ENCODE data around the gene CHD9NB.

The CHD9NB gene

GRCh38 chr16:53052519-53053501 is at the start of gene CHD9NB:
Gene CHD9NB (minus strand): TSS chr16:53052897. CDS start chr16:53044158, 8,739 bp downstream.
- no peak for TF ChIP-seq CTCF (IDR thresholded peaks at IDR 0.05; ENCODE audit: low read length, missing control alignments)
- peak within 1 kb of the TSS; percentile 41 for H3K4me3 ChIP-seq (replicated peaks; ENCODE audit: low read depth, low read length)
- peak; percentile 93 for DNase-seq (ENCODE audit: low read depth)

GRCh38 chr16:53100889-53101288 is 48.2 kb upstream of the CHD9NB start:
- no peak overlapping the region for H3K4me3 ChIP-seq (replicated peaks; ENCODE audit: low read depth, low read length)
- no peak for TF ChIP-seq CTCF (IDR thresholded peaks at IDR 0.05; ENCODE audit: low read length, missing control alignments)
- DNase-seq (ENCODE audit: low read depth) = no peak

GRCh38 chr16:53100131-53100748 is 47.5 kb upstream of the CHD9NB start:
- TF ChIP-seq CTCF (IDR thresholded peaks at IDR 0.05; ENCODE audit: low read length, missing control alignments) = no peak
- no peak for DNase-seq (ENCODE audit: low read depth)
- H3K4me3 ChIP-seq (replicated peaks; ENCODE audit: low read depth, low read length) = peak overlapping the region; percentile 49

GRCh38 chr16:53099318-53100130 is 46.8 kb upstream of the CHD9NB start:
- peak; percentile 96 for DNase-seq (ENCODE audit: low read depth)
- TF ChIP-seq CTCF (IDR thresholded peaks at IDR 0.05; ENCODE audit: low read length, missing control alignments) = no peak
- H3K4me3 ChIP-seq (replicated peaks; ENCODE audit: low read depth, low read length) = peak overlapping the region; percentile 49

GRCh38 chr16:53098526-53099317 is 46.0 kb upstream of the CHD9NB start:
- peak; percentile 99 for DNase-seq (ENCODE audit: low read depth)
- no peak for TF ChIP-seq CTCF (IDR thresholded peaks at IDR 0.05; ENCODE audit: low read length, missing control alignments)

GRCh38 chr16:53097190-53097589 is 44.5 kb upstream of the CHD9NB start:
- DNase-seq (ENCODE audit: low read depth) = no peak
- H3K4me3 ChIP-seq (replicated peaks; ENCODE audit: low read depth, low read length) = no peak overlapping the region
- TF ChIP-seq CTCF (IDR thresholded peaks at IDR 0.05; ENCODE audit: low read length, missing control alignments) = no peak

More at GRCh38 chr16:53098526-53099317, 46.0 kb upstream of the CHD9NB start:
- H3K4me3 ChIP-seq (replicated peaks; ENCODE audit: low read depth, low read length) = peak overlapping the region; percentile 49

All from fibroblast of pulmonary artery (primary cell).